Gastrocnemius medialis (tissue), 4 donors: ENCODE measurements around the gene B3GNT2. TPM values are rescaled to one million over a fixed set of nuclear protein-coding genes. Genes with fewer than 3 reads are reported as not detected.

ENCODE experiments used
- ATAC-seq, 2 donors: fragments of 150-250 bp; one replicate each; pipeline ENCODE4 v1.9.1; 2016
- DNase-seq, 2 donors: peaks; one replicate each; pipeline ENCODE4 v3.0.0-alpha.2; 2019
- H3K27ac ChIP-seq, 4 donors: fragments of 200-600 bp; sonication (generic); 1 replicate in 1 of 4; 2 replicates in 3 of 4; pipeline ENCODE4 v1.5.1; 2016 to 2018; ENCODE audit warnings: mild to moderate bottlenecking in 2 of 4, moderate library complexity in 1 of 4
- H3K27me3 ChIP-seq, 3 donors: fragments of 200-600 bp; sonication (generic) in 2 of 3; 1 replicate in 1 of 3; 2 replicates in 2 of 3; pipeline versions ENCODE4 v1.5.1 to v1.6.0; 2016 to 2019; ENCODE audit warnings: mild to moderate bottlenecking in 1 of 3, moderate library complexity in 1 of 3
- H3K36me3 ChIP-seq, 2 donors: fragments of 200-600 bp; sonication (generic) in 1 of 2; one replicate each; pipeline ENCODE4 v1.5.1; 2017 to 2018
- H3K4me1 ChIP-seq, 2 donors: fragments of 200-600 bp; sonication (generic) in 1 of 2; one replicate each; pipeline ENCODE4 v1.5.1; 2016 to 2017; ENCODE audit warnings: mild to moderate bottlenecking in 2 of 2
- H3K4me3 ChIP-seq, 4 donors: fragments of 200-600 bp; sonication (generic) in 3 of 4; 1 replicate in 1 of 4; 2 replicates in 3 of 4; pipeline ENCODE4 v1.5.1; 2016 to 2019; ENCODE audit warnings: mild to moderate bottlenecking in 2 of 4
- H3K9me3 ChIP-seq, 3 donors: fragments of 200-600 bp; sonication (generic) in 2 of 3; 1 replicate in 1 of 3; 2 replicates in 2 of 3; pipeline ENCODE4 v1.5.1; 2016 to 2019
- POLR2A ChIP-seq, 2 donors: fragments of 450-650 bp; IDR thresholded peaks; one replicate each; pipeline ENCODE4 v1.6.1; 2017; ENCODE audit warnings: antibody characterized with exemption in 2 of 2, mild to moderate bottlenecking in 2 of 2, moderate library complexity in 2 of 2
- in situ Hi-C, 4 donors: fragments of 200-750 bp; cut with MboI; loops; one replicate each; pipeline versions ENCODE4 v1.15.0 to v1.8.0; 2017; ENCODE audit warnings: low sequenced_read_pairs in 4 of 4
- intact Hi-C: fragments of 100-400 bp; cut with DNase I; formaldehyde crosslinking; loops from one replicate; pipeline ENCODE4 v1.15.1; 2023; ENCODE audit warnings: low total_unique reads
- total RNA-seq, 4 donors: library from RNA; depleted of rRNA; stranded (reverse); fragments of >200 nt; gene quantifications; one replicate each; pipeline versions ENCODE4 v1.1.0 to v1.2.3, GENCODE V29; 2016
- TF ChIP-seq, protein P1 (sequence below), 5 experiments: fragments of 450-650 bp in 3 of 5; fragments of 200-600 bp in 2 of 5; sonication (generic) in 2 of 5; IDR thresholded peaks in 4 of 5; conservative IDR thresholded peaks in 1 of 5; 1 replicate in 4 of 5; 2 replicates in 1 of 5; pipeline ENCODE4 v1.5.1; 2016 to 2019; ENCODE audit warnings: antibody characterized with exemption in 5 of 5, mild to moderate bottlenecking in 3 of 5, moderate library complexity in 3 of 5

B3GNT2 gene
- total RNA-seq, 4 donors from 2014 or later, result 3.6 to 4.8 (median 4.0) TPM

DNA sequence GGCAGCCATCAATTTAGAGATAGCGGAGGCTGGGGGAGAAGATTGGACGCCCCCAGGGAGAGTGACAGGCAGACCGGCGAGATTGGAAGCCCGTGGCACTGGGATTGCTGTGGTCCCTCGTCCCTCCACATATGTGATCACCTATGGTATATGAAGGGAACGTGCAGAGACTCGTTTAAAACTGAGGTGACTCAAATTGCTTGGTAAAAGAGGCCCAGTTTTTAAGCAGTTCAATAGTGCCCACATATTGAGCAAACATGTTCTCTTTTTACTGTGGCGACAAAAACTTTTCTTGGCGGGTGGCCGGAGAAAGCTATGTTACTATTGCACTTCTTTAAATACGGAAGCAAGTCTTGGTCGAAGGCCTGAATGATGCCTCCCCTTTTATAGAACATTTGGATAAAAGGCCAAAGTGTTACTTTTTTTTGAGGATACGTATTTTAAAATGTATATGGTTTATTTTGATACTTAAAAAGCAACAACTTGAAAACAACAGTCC lies 9.1 kb downstream of the B3GNT2 start:
- H3K4me1 ChIP-seq, result peaks cover 7 to 12% of the 10 kb centered on the region in 2 donors
- H3K27ac ChIP-seq, result peak overlapping the region in 1 of 4 donors; percentile 30
- DNase-seq (no peak), ATAC-seq (no peak)
- in situ Hi-C loops (no loop called here), intact Hi-C loops (no loop called here)
- no peak overlapping the region for H3K4me3 ChIP-seq
- no peaks in the 10 kb centered on the region for H3K36me3 ChIP-seq
- no peaks in the 10 kb centered on the region for H3K9me3 ChIP-seq
- TF ChIP-seq, protein P1, sequence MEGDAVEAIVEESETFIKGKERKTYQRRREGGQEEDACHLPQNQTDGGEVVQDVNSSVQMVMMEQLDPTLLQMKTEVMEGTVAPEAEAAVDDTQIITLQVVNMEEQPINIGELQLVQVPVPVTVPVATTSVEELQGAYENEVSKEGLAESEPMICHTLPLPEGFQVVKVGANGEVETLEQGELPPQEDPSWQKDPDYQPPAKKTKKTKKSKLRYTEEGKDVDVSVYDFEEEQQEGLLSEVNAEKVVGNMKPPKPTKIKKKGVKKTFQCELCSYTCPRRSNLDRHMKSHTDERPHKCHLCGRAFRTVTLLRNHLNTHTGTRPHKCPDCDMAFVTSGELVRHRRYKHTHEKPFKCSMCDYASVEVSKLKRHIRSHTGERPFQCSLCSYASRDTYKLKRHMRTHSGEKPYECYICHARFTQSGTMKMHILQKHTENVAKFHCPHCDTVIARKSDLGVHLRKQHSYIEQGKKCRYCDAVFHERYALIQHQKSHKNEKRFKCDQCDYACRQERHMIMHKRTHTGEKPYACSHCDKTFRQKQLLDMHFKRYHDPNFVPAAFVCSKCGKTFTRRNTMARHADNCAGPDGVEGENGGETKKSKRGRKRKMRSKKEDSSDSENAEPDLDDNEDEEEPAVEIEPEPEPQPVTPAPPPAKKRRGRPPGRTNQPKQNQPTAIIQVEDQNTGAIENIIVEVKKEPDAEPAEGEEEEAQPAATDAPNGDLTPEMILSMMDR (IDR thresholded peaks at IDR 0.05 in 4 of 5, conservative IDR thresholded peaks at IDR 0.05 in 1 of 5), result no peak
- no peak for TF ChIP-seq POLR2A (IDR thresholded peaks at IDR 0.05)
- H3K27me3 ChIP-seq, result no peaks in the 10 kb centered on the region

DNA sequence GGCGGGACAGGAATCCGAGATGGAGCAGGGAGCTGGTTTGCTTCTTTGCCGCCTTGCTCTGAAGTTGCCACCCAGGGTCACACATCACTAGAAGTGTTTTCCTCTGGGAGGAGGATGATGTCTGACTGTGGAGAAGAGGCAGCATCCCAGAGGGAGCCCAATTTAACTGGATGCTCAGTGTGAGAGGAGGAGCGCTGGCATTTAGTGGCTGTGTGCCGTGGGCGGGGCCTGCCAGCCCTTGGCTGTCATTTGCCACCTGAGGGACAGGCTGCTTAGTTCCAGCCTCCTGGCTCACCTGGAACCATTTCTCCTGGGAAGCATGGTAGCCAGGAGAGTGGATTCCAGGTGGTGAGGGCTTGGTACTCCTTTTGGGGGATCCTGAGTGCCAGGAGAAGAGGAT lies 9.6 kb downstream of the B3GNT2 start:
- in situ Hi-C loops (no loop called here), intact Hi-C loops (no loop called here)
- H3K4me3 ChIP-seq, result no peak overlapping the region
- no peaks in the 10 kb centered on the region for H3K36me3 ChIP-seq
- ATAC-seq, result no peak
- no peak for DNase-seq
- H3K27me3 ChIP-seq, result no peaks in the 10 kb centered on the region
- TF ChIP-seq, protein P1 (IDR thresholded peaks at IDR 0.05 in 4 of 5, conservative IDR thresholded peaks at IDR 0.05 in 1 of 5), result no peak
- TF ChIP-seq POLR2A (IDR thresholded peaks at IDR 0.05), result no peak
- H3K27ac ChIP-seq, result peak overlapping the region in 1 of 4 donors; percentile 24
- H3K9me3 ChIP-seq, result no peaks in the 10 kb centered on the region
- H3K4me1 ChIP-seq, result peaks cover 7 to 12% of the 10 kb centered on the region in 2 donors

DNA sequence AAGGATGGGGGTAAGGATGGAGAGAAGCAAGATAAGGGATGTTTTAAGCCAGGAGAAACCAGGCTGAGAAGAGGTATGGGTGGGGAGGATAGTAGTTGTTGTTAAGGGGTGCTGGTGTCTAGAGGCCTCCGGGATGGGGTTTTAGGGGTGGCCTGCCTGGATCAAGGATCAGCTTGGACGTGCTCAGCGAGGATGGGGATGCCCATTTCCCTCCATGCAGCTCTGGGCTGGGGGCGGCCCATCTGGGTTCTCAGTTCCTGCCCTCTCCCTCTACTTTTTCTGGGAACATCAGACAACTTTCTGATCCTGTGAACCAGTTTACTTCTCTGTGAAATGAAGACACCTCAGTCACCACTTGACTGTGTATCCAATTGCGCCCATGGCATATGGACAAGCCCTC lies 10.1 kb downstream of the B3GNT2 start:
- no peak for ATAC-seq
- DNase-seq, result no peak
- peaks cover 4 to 9% of the 10 kb centered on the region in 2 donors for H3K4me1 ChIP-seq
- H3K9me3 ChIP-seq, result no peaks in the 10 kb centered on the region
- TF ChIP-seq POLR2A (IDR thresholded peaks at IDR 0.05), result no peak
- no peaks in the 10 kb centered on the region for H3K27me3 ChIP-seq
- no peak overlapping the region for H3K4me3 ChIP-seq
- in situ Hi-C loops, result no loop called here
- H3K27ac ChIP-seq, result peak overlapping the region in 1 of 4 donors; percentile 24
- no peaks in the 10 kb centered on the region for H3K36me3 ChIP-seq
- intact Hi-C loops, result no loop called here

DNA sequence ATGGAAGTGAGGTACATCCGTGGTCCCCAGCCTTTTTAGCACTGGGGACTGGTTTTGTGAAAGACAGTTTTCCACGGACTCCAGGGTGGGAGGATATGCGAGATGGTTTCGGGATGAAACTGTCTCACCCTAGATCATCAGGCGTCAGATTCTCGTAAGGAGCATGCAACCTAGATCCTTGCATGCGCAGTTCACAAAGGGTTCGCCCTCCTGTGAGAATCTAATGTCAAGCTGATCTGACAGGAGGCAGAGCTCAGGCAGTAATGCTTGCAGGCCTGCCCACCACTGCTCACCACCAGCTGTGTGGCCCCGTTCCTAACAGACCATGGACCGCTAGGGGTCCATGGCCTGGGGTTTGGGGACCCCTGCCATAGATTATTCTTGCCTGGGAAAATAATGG lies 11.6 kb downstream of the B3GNT2 start:
- TF ChIP-seq POLR2A (IDR thresholded peaks at IDR 0.05), result no peak
- TF ChIP-seq, protein P1 (IDR thresholded peaks at IDR 0.05 in 4 of 5, conservative IDR thresholded peaks at IDR 0.05 in 1 of 5), result no peak
- Histone ChIP-seq H3K27ac (no peak overlapping the region), H3K36me3 (no peaks in the 10 kb centered on the region), H3K4me3 (no peak overlapping the region), H3K27me3 (no peaks in the 10 kb centered on the region), H3K9me3 (no peaks in the 10 kb centered on the region), H3K4me1 (peaks cover 0 to 5% of the 10 kb centered on the region in 2 donors)
- intact Hi-C loops (no loop called here), in situ Hi-C loops (no loop called here)
- no peak for ATAC-seq
- DNase-seq, result no peak

DNA sequence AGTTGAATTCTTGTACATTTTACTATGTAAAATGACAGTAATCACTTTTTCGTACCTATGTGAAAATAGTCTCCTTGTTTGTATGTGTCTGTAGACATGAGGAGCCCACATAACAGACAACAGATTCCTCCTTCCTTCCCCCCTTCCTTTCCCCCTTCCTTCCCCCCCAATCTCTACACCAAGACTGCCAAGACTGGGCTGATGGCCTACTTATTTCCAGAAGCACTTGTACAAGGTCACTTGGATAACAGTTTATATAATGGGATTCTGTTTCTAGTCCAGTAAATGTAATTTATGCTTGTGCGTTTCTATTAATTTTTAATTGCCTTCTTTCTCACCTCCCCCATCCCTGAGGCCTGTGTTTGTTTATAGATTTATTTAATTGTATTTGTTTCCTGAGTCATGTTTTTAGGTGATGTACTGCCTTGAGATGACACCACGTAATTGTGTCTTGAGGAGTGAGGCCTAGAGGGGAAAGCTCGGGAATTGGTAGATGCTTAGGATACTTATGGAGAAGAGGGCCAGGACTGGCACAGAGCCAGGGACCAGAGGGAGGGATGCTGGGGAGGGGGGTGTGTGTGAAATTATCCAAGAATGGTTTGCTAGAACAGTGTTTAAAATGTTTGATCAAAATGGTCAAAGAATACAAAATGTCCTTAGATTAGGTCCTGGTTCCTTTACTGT lies 12.3 kb downstream of the B3GNT2 start:
- ATAC-seq (no peak), DNase-seq (no peak)
- no peaks in the 10 kb centered on the region for H3K36me3 ChIP-seq
- no peak for TF ChIP-seq POLR2A (IDR thresholded peaks at IDR 0.05)
- peaks cover 0 to 5% of the 10 kb centered on the region in 2 donors for H3K4me1 ChIP-seq
- H3K9me3 ChIP-seq, result no peaks in the 10 kb centered on the region
- H3K4me3 ChIP-seq, result no peak overlapping the region
- intact Hi-C loops (no loop called here), in situ Hi-C loops (no loop called here)
- H3K27me3 ChIP-seq, result no peaks in the 10 kb centered on the region
- no peak overlapping the region for H3K27ac ChIP-seq
